IPS DF 4.7 (cell line): ENCODE results near the gene GPRIN1.
"Not testable (repeated sequence)": the region's sequence is repeated elsewhere in the genome, so short reads cannot be mapped to it uniquely, and the experiment has no call there.

Source experiments
- DNase-seq: peaks from one replicate; pipeline ENCODE4 v3.0.0-alpha.2; 2013; ENCODE audit warnings: low spot score; ENCODE audit errors: extremely low read depth

GPRIN1 gene

DNA sequence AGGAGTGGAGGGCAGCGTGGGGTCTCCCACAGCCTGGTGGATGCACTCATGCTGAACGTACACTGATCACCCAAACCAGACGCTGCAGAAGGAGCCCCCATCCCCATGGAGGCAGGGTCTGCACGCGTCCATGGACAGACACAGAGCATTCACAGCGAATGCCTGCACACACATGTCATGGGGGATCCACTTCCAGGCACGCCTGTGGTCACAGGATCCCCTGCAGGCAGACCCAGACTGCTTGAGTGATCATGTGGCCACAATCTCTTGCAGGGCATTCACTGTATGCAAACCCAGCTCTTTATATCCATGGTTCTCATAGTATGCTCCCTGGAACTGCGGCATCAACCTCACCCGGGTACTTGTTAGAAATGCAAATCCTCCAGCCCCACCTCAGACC lies 15.0 kb upstream of the GPRIN1 start:
- DNase-seq: no peak

DNA sequence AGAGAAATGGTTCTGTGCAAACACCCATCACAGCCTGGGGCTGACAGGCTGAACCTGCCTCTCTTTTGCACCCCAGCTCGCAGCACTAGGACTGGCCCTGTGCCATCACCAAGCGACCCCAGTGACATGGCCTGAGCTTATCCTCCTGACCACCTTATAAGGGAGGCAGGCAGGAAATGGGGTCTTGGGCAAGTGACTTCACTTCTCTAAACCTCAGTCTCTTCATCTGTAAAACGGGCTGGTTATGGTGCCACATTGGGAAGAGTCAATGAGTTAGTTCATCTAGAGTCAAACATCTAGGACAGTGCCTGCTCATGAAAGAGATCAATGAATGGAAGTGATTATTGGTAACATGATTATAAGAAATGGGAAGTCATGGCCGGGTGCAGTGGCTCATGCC lies 14.2 kb upstream of the GPRIN1 start:
- no peak for DNase-seq

GRCh38 chr5:176621661-176622079 lies 11.7 kb upstream of the GPRIN1 start:
- DNase-seq: no peak

GRCh38 chr5:176620333-176620981 lies 10.5 kb upstream of the GPRIN1 start:
- no peak for DNase-seq

- DNase-seq: no peak
Measured at GRCh38 chr5:176619569-176620332, 9.8 kb upstream of the GPRIN1 start.

GRCh38 chr5:176619203-176619568 lies 9.2 kb upstream of the GPRIN1 start:
- DNase-seq: peak; percentile 68

DNA sequence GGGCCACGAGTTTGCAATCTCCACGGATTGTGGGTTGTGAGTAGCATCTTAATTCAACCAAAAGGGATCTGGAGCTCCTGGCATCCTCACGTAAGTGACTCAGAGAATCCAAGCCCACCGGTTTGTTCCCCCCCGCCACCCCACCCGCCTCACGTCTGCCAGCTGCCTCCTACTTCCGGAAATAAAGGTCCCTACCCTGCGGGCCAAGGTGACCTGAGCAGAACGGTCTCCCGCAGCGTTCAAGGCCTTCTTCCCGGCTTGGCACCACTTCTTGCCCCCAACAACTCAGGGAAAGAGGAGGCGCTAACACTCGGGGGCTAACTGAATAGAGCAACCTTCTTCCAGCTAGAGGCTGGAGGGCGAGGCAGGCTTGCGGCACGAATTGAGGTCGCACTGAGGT lies 8.8 kb upstream of the GPRIN1 start:
- DNase-seq: no peak

GRCh38 chr5:176616511-176616910 lies 6.6 kb upstream of the GPRIN1 start:
- no peak for DNase-seq

DNA sequence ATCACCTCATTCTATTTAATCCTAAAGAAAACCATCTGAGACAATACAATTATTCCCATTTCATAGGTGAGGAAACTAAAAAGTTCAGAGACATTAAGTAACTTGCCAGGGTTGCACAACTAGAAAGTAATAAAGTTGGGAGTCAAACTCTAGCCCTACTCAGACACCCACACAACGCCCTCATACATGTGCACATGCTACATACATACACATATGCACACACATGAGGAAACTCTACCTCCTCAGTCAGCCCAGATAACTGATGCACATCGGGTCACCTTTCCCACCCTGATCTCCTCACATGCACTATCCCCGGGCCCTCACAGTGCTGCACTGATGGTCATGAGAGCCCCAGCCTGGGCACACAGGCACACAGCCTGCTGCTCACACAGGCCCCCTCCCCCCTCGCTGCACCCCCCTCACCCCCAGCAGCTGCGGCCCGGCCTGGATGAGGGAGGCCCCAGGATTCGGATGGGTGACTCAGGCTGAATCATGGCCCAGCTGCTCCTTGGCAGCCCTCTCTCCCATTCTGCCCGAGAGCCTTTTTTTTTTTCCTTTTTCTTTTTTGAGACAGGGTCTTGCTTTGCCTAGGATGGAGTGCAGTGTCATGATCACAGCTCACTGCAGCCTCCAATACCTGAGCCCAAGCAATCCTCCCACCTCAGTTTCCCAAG lies 5.0 kb upstream of the GPRIN1 start:
- DNase-seq: no peak

DNA sequence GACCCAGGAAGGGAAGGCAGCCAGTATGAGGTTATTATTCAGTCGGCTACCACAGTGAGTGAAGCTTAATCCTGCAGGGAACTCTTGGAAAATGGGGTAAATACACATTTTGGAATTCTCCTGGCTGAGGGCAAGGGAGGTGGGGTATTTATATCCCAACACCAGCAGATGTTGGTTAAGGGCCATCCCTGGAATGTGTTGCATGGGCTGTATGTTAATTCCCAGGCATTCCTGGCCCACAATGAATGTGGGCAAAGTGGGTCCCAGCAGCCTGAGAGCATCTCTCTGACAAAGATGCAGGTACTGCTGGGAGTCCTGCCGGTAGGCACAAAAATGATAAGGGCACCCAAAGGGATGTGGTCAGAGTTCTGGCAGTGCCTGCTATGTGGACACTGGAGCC lies 2.9 kb upstream of the GPRIN1 start:
- DNase-seq: no peak

DNA sequence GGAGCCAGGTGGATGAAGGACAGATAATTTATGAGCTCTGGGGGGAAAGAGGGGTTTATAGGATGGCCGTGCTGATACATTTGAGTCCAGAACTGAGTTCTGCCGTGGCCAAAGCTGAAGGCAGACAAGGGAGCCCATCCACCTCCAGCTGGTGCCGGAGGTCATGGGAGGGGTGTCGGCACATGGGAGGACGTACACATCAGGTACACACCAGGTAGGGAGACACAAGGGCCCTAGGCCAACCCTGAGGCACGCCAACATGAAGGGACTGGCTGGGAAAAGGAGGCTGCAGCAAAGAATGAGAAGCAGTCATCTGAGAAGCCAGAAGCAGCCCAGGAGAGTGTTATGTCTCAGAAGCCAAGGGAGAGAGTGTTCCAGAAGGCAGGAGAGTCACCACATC lies 2.1 kb upstream of the GPRIN1 start:
- DNase-seq: no peak

- no peak for DNase-seq
Measured at GRCh38 chr5:176611435-176611834, 1.5 kb upstream of the GPRIN1 start.

- DNase-seq: no peak
Measured at GRCh38 chr5:176610435-176610773, 448 bp upstream of the GPRIN1 start.

DNA sequence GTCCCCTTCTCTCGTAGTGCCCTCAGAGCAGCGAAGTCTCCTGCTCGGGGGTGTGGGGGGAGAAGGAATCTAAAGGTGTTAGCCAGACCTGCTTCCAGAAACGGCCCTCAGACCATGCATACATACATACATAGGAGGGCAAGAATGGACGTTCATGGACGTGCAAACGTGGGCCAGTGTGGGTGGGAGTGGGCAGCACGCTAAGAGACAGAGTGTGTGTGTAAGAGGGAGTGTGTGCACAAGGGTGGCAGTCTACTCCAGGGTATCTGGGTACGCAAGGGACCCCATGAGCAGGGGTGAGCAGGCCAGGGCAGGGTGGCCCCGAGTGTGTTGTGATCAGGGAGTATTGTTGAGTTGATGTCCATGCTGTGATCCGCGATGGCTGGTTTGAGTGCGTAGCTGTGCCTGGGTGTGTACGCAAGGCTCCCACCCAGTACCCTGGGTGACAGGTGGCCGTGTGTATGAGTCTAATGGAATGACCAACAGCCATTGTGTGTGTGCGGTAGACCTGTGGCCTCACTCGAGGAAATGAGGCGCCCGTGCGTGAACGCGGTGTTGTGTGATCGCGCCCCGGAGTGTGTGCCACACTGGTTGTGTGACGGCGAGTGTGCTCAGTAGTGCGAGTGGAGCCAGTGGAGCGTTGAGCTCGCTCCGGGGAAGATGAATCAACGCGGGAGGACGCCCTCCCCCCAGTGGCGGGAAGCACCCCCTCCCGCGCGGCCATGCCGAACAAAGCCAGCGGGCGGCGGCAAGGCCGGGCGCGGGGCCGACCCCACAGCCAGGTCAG lies 826 bp downstream of the GPRIN1 start:
- no peak for DNase-seq

DNA sequence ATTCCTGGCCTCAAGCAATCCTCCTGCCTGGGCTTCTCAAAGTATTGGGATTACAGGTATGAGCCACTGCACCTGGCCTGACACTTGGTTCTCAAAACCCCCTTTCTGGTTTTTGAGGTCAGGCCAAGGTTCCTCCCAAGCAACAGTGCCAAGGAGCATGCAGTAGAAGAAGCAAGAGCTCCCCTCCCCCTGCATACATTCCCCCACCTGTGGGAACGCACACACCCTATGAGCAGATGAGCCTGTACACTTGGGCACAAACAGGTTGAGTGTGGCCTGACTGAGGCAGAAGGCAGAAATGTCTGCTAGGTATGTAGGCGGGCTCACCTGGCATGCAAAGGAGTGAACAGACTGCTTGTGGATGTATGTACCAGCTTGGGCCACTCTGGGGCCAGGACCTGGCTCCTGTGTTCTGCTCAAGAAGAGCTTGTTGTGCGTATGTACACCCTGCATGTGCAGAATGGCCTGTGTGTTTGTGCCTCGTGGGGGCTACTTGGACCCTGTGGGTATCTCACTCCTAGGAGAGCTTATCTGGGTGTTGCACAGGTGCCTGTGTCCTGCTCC lies 1.7 kb downstream of the GPRIN1 start:
- no peak for DNase-seq

DNA sequence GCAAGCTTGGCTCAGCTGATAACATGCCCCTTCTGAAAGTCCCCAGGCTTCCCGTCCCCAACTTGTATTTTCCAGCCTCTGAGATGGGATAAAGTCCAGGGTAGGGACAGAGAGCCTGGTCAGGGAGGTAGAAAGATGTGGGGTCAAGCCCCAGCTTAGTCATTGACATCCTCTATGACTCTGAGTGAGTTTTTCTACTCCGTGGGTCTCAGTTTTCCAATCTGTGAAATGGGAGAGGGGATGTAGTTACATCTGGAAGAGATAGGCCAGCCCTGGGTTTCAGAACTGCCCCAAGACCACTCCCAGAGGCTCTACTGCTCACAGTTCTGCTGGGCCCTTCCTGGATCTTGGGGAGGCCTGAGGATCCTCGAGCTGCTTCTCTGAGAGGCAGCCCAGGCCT lies 3.1 kb downstream of the GPRIN1 start:
- DNase-seq: no peak

DNA sequence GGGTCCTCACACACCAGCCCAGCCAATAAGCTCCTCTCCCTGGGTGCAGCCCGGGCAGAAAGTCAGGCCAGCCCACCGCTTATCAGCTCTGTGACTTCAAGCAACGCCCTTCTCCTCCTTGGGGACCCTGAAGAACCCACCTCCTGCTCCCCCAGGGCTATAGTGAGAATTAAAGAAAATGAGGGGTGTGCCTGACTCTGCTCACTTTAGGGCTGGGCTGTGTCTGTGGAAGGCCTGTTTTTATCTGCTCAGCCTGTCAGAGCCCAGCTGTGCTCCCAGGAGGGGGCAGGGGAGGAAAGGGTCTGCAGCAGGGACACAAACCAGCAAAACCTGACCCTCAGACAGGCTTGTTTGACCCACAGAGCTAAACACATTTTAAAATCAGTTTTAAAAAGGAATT lies 3.9 kb downstream of the GPRIN1 start:
- no peak for DNase-seq

GRCh38 chr5:176603091-176603490 lies 6.9 kb downstream of the GPRIN1 start:
- DNase-seq: no peak

GRCh38 chr5:176601901-176602482 lies 8.0 kb downstream of the GPRIN1 start:
- no peak for DNase-seq

- not testable (repeated sequence) for DNase-seq
Measured at GRCh38 chr5:176599749-176600430, 10.1 kb downstream of the GPRIN1 start.
